WTC11 (cell line): ENCODE results near the gene YBX2. TPM values are rescaled to one million over a fixed set of nuclear protein-coding genes. Genes with fewer than 3 reads are reported as not detected.

ENCODE experiments used
- ATAC-seq: fragments of 200-7000 bp; cut with Tn5 transposase; 2 replicates; pipeline ENCODE4 v1.10.0; 2021; ENCODE audit warnings: mild to moderate bottlenecking, moderate library complexity
- CTCF ChIA-PET: fragments of 300-600 bp; sonication (Branson Sonifier 250); formaldehyde crosslinking; loops from one replicate; lab custom pipeline; 2021; ENCODE audit warnings: antibody characterized with exemption; lab: Charles Lee
- POLR2A ChIA-PET: fragments of 350-600 bp; sonication (Branson Sonifier 250); formaldehyde crosslinking; loops from one replicate; lab custom pipeline; 2021; ENCODE audit warnings: antibody characterized with exemption; lab: Charles Lee
- DNase-seq: peaks from one replicate; pipeline ENCODE4 v3.0.0; 2021; ENCODE audit warnings: low spot score
- H3K27ac Mint-ChIP-seq: 2 replicates; pipeline ENCODE4 v1.8.0; 2021; ENCODE audit warnings: mixed read lengths
- H3K27me3 Mint-ChIP-seq: 2 replicates; pipeline ENCODE4 v1.8.0; 2021; ENCODE audit warnings: low read depth, mild to moderate bottlenecking, moderate library complexity, mixed read lengths
- H3K36me3 Mint-ChIP-seq: 2 replicates; pipeline ENCODE4 v1.8.0; 2021; ENCODE audit warnings: mixed read lengths
- H3K4me1 Mint-ChIP-seq: 2 replicates; pipeline ENCODE4 v1.8.0; 2022; ENCODE audit warnings: mixed read lengths
- H3K4me3 Mint-ChIP-seq: 2 replicates; pipeline ENCODE4 v1.8.0; 2021; ENCODE audit warnings: mild to moderate bottlenecking, moderate library complexity, mixed read lengths
- H3K9me3 Mint-ChIP-seq: 2 replicates; pipeline ENCODE4 v1.8.0; 2021; ENCODE audit warnings: mixed read lengths
- HMGA2 ChIP-seq: fragments of 250-450 bp; sonication (Bioruptor Pico); IDR thresholded peaks from 2 replicates; pipeline ENCODE4 v1.4.0; 2021; ENCODE audit warnings: mild to moderate bottlenecking, moderate library complexity
- NFE2L1 ChIP-seq: sonication (generic); formaldehyde crosslinking; IDR thresholded peaks from 2 replicates; pipeline ENCODE4 v1.8.1; 2023; ENCODE audit warnings: missing genetic modification reagents
- RELA ChIP-seq: sonication (generic); formaldehyde crosslinking; IDR thresholded peaks from 2 replicates; pipeline ENCODE4 v1.8.1; 2022; ENCODE audit warnings: missing genetic modification reagents, mild to moderate bottlenecking, borderline replicate concordance
- TCF7 ChIP-seq: sonication (generic); formaldehyde crosslinking; IDR thresholded peaks from 2 replicates; pipeline ENCODE4 v1.8.0; 2022; ENCODE audit warnings: mild to moderate bottlenecking, low read depth, missing genetic modification reagents, moderate library complexity
- total RNA-seq: library from RNA; stranded (reverse); gene quantifications from 3 replicates; pipeline ENCODE4 v1.2.3, GENCODE V29; 2021
- TF ChIP-seq, protein P1 (sequence below): fragments of 250-450 bp; sonication (Bioruptor Pico); IDR thresholded peaks from 2 replicates; pipeline ENCODE4 v1.9.0; 2021; ENCODE audit warnings: mild to moderate bottlenecking, borderline replicate concordance
- TF ChIP-seq, protein P2 (sequence below): fragments of 250-450 bp; sonication (Bioruptor Pico); conservative IDR thresholded peaks from 2 replicates; pipeline ENCODE4 v1.9.0; 2021; ENCODE audit warnings: mild to moderate bottlenecking
- TF ChIP-seq, protein P3 (sequence below): sonication (generic); formaldehyde crosslinking; IDR thresholded peaks from 2 replicates; pipeline ENCODE4 v1.8.0; 2022; ENCODE audit warnings: mild to moderate bottlenecking, missing genetic modification reagents
- TF ChIP-seq, protein P4 (sequence below): fragments of 200-600 bp; IDR thresholded peaks from 2 replicates; pipeline ENCODE4 v1.8.0; 2022; ENCODE audit warnings: antibody characterized with exemption
- TF ChIP-seq, protein P5 (sequence below): sonication (generic); formaldehyde crosslinking; IDR thresholded peaks from 2 replicates; pipeline ENCODE4 v1.8.1; 2022; ENCODE audit warnings: mild to moderate bottlenecking, moderate library complexity, missing genetic modification reagents
- TF ChIP-seq, protein P6 (sequence below): fragments of 250-450 bp; sonication (Bioruptor Pico); IDR thresholded peaks from 2 replicates; pipeline ENCODE4 v1.9.0; 2021; ENCODE audit warnings: mild to moderate bottlenecking

Gene YBX2
- total RNA-seq, 1 experiment from 2014 or later, result 26.8 TPM

DNA sequence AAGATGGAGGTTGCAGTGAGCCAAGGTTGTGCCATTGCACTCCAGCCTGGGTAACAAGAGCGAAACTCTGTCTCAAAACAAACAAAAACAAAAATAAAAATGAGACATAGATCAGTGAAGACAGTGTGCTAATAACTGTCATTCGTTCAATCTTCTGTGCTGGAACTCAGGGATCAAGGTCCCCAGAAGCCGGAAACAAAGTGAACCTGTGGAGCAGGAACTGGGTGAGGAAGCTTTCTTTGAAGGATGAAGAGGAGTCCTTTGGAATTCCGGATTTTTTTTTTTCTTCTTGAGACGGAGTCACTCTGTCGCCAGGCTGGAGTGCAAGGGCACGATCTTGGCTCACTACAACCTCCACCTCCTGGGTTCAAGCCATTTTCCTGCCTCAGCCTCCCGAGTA lies 15.0 kb downstream of the YBX2 start:
- Mint-ChIP-seq H3K4me3 (no peak overlapping the region), H3K27ac (no peak overlapping the region), H3K4me1 (peaks cover 20% of the 10 kb centered on the region), H3K27me3 (peaks cover 21% of the 10 kb centered on the region), H3K9me3 (no peaks in the 10 kb centered on the region), H3K36me3 (no peaks in the 10 kb centered on the region)
- ChIA-PET POLR2A (interaction anchor here (0.7 to 1.9 kb wide), 3 partner anchors 17 to 57 kb away, joined by 4 to 6 read pairs (median 4); partner anchors contain the start of gene CLDN7), CTCF (interaction anchor here (0.7 to 3.4 kb wide), 9 partner anchors 12 to 408 kb away, joined by 3 to 61 read pairs (median 6); partner anchors contain the start of genes NEURL4 and TP53)
- DNase-seq (no peak), ATAC-seq (no peak)
- TF ChIP-seq RELA (CRISPR knock-in tag) (no peak), TCF7 (CRISPR knock-in tag) (no peak)

DNA sequence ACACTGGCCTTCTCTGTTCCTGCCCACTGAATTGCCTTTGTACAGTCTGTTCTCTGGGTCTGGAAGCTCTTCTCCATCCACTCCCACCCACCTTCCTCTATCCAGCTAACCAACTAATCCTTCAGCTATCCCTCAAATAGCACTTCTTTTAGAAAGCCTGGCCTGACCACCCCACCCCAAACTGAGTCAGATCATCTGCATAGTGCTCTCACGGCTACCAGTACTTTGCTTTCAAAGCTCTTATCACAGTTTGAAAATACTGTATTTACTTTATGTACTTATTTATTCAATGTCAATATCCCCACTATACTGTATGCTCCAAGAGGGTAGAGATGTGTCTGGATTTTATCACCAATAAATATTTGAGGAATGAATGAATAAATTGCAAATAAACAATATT lies 27.7 kb downstream of the YBX2 start:
- ChIA-PET CTCF (interaction anchor here (1.8 to 4.8 kb wide), 3 partner anchors 13 to 294 kb away, joined by 4 to 23 read pairs (median 14); no protein-coding TSS in a partner anchor), POLR2A (no interaction called here)
- Mint-ChIP-seq H3K27ac (peak overlapping the region; percentile 72), H3K4me3 (no peak overlapping the region), H3K27me3 (no peaks in the 10 kb centered on the region; the same call in 1 of the 2 replicates), H3K36me3 (no peaks in the 10 kb centered on the region), H3K9me3 (no peaks in the 10 kb centered on the region), H3K4me1 (peaks cover 23% of the 10 kb centered on the region)
- ATAC-seq (no peak), DNase-seq (no peak)
- TF ChIP-seq, protein P1, sequence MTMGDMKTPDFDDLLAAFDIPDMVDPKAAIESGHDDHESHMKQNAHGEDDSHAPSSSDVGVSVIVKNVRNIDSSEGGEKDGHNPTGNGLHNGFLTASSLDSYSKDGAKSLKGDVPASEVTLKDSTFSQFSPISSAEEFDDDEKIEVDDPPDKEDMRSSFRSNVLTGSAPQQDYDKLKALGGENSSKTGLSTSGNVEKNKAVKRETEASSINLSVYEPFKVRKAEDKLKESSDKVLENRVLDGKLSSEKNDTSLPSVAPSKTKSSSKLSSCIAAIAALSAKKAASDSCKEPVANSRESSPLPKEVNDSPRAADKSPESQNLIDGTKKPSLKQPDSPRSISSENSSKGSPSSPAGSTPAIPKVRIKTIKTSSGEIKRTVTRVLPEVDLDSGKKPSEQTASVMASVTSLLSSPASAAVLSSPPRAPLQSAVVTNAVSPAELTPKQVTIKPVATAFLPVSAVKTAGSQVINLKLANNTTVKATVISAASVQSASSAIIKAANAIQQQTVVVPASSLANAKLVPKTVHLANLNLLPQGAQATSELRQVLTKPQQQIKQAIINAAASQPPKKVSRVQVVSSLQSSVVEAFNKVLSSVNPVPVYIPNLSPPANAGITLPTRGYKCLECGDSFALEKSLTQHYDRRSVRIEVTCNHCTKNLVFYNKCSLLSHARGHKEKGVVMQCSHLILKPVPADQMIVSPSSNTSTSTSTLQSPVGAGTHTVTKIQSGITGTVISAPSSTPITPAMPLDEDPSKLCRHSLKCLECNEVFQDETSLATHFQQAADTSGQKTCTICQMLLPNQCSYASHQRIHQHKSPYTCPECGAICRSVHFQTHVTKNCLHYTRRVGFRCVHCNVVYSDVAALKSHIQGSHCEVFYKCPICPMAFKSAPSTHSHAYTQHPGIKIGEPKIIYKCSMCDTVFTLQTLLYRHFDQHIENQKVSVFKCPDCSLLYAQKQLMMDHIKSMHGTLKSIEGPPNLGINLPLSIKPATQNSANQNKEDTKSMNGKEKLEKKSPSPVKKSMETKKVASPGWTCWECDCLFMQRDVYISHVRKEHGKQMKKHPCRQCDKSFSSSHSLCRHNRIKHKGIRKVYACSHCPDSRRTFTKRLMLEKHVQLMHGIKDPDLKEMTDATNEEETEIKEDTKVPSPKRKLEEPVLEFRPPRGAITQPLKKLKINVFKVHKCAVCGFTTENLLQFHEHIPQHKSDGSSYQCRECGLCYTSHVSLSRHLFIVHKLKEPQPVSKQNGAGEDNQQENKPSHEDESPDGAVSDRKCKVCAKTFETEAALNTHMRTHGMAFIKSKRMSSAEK (CRISPR knock-in tag), result no peak
- TF ChIP-seq NFE2L1 (CRISPR knock-in tag) (no peak), HMGA2 (CRISPR knock-in tag) (no peak)
- TF ChIP-seq, protein P2, sequence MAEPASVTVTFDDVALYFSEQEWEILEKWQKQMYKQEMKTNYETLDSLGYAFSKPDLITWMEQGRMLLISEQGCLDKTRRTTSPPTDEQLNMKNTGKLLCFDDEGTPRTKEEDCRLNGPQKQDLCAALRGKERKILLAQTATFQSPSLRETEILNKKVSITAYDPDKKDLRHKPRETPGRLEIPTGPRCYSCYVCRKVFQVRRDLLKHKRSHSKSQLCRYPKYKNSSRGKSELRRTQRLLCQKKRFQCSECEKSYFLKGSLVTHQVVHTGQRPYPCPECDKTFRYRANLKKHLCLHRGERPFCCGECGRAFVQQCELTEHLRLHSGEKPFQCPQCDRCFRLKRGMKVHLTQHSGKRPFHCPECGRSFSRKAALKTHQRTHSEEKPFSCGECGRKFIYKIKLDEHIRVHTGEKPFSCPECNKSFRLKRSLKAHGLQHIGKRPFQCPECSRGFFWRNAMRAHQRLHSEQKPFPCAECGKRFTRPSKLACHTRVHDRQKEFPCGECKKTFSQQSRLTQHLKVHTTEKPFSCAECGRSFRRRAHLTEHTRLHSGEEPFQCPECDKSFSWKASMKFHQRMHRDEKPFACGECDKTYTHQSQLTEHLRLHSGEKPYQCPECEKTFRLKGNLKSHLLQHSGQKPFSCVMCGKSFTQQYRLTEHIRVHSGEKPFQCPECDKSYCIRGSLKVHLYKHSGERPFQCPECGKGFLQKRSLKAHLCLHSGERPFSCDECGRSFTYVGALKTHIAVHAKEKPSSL (CRISPR knock-in tag), result no peak
- TF ChIP-seq, protein P3, sequence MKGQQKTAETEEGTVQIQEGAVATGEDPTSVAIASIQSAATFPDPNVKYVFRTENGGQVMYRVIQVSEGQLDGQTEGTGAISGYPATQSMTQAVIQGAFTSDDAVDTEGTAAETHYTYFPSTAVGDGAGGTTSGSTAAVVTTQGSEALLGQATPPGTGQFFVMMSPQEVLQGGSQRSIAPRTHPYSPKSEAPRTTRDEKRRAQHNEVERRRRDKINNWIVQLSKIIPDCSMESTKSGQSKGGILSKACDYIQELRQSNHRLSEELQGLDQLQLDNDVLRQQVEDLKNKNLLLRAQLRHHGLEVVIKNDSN (CRISPR knock-in tag), result no peak
- TF ChIP-seq, protein P4, sequence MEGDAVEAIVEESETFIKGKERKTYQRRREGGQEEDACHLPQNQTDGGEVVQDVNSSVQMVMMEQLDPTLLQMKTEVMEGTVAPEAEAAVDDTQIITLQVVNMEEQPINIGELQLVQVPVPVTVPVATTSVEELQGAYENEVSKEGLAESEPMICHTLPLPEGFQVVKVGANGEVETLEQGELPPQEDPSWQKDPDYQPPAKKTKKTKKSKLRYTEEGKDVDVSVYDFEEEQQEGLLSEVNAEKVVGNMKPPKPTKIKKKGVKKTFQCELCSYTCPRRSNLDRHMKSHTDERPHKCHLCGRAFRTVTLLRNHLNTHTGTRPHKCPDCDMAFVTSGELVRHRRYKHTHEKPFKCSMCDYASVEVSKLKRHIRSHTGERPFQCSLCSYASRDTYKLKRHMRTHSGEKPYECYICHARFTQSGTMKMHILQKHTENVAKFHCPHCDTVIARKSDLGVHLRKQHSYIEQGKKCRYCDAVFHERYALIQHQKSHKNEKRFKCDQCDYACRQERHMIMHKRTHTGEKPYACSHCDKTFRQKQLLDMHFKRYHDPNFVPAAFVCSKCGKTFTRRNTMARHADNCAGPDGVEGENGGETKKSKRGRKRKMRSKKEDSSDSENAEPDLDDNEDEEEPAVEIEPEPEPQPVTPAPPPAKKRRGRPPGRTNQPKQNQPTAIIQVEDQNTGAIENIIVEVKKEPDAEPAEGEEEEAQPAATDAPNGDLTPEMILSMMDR, result no peak
- TF ChIP-seq, protein P5, sequence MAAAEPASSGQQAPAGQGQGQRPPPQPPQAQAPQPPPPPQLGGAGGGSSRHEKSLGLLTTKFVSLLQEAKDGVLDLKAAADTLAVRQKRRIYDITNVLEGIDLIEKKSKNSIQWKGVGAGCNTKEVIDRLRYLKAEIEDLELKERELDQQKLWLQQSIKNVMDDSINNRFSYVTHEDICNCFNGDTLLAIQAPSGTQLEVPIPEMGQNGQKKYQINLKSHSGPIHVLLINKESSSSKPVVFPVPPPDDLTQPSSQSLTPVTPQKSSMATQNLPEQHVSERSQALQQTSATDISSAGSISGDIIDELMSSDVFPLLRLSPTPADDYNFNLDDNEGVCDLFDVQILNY (CRISPR knock-in tag), result no peak

DNA sequence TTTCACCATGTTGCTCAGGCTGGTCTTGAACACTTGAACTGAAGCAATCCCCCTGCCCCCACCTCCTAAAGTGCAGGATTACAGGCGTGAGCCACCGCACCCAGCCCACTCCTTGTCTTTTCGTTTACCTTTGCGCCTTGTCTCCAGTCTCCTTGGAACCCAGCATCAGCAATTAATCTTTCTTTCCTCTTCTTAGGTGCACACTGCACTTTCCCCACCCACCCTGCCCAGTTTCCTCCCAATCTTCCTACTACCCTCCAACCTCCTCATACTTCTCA lies 30.7 kb downstream of the YBX2 start:
- ATAC-seq (no peak), DNase-seq (no peak)

More for the DNA sequence above, 30.7 kb downstream of the YBX2 start:
- TF ChIP-seq, protein P6, sequence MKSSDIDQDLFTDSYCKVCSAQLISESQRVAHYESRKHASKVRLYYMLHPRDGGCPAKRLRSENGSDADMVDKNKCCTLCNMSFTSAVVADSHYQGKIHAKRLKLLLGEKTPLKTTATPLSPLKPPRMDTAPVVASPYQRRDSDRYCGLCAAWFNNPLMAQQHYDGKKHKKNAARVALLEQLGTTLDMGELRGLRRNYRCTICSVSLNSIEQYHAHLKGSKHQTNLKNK, result no peak
- TF ChIP-seq, protein P3 (CRISPR knock-in tag), result no peak
- peaks cover 26% of the 10 kb centered on the region for H3K4me1 Mint-ChIP-seq
- H3K27me3 Mint-ChIP-seq, result no peaks in the 10 kb centered on the region
- POLR2A ChIA-PET, result interaction anchor here (0.7 to 1.3 kb wide), 4 partner anchors 17 to 65 kb away, joined by 3 read pairs; partner anchors contain the start of genes ACADVL, DLG4, GABARAP and NEURL4
- CTCF ChIA-PET, result interaction anchor here (0.8 to 4.8 kb wide), 4 partner anchors 18 to 93 kb away, joined by 3 to 23 read pairs (median 6); partner anchors contain the start of gene SLC2A4
- H3K27ac Mint-ChIP-seq, result peak overlapping the region; percentile 100
- H3K9me3 Mint-ChIP-seq, result no peaks in the 10 kb centered on the region
- peaks cover 5% of the 10 kb centered on the region for H3K36me3 Mint-ChIP-seq
- H3K4me3 Mint-ChIP-seq, result peak overlapping the region; percentile 98
